HL-60 (cell line): ENCODE data around the gene BPIFB2.

Source experiments
- DNase-seq, 2 experiments: peaks; one replicate each; pipeline ENCODE4 v3.0.0-alpha.2; 2010 to 2020; ENCODE audit warnings: low read depth in 1 of 2, low spot score in 1 of 2
- H3K27ac ChIP-seq: fragments of 250-450 bp; sonication (Bioruptor Pico); replicated peaks from 2 replicates; pipeline ENCODE4 v1.5.1; 2020; ENCODE audit warnings: mild to moderate bottlenecking, moderate library complexity
- H3K27me3 ChIP-seq: fragments of 250-450 bp; sonication (Bioruptor Pico); 2 replicates; pipeline ENCODE4 v1.5.1; 2021; ENCODE audit warnings: mild to moderate bottlenecking, moderate library complexity; ENCODE audit not compliant: insufficient read depth, poor library complexity, severe bottlenecking
- H3K4me3 ChIP-seq: replicated peaks from 2 replicates; pipeline ENCODE4 v1.5.1; 2011; ENCODE audit warnings: mild to moderate bottlenecking, control low read depth, low read length; ENCODE audit not compliant: insufficient read depth
- CTCF ChIP-seq: IDR thresholded peaks from one replicate; pipeline ENCODE4 v1.5.1; 2011; ENCODE audit warnings: low read length, control low read depth, inconsistent platforms; ENCODE audit not compliant: insufficient read depth
- GABPA ChIP-seq: IDR thresholded peaks from 2 replicates; pipeline ENCODE4 v1.6.1; 2012; ENCODE audit warnings: low read depth
- POLR2AphosphoS5 ChIP-seq: IDR thresholded peaks from 2 replicates; pipeline ENCODE4 v1.6.1; 2012; ENCODE audit warnings: low read depth
- REST ChIP-seq: IDR thresholded peaks from 2 replicates; pipeline ENCODE4 v1.6.1; 2012; ENCODE audit warnings: low read depth; ENCODE audit not compliant: insufficient replicate concordance
- SPI1 ChIP-seq: IDR thresholded peaks from 2 replicates; pipeline ENCODE4 v1.6.1; 2012; ENCODE audit warnings: low read depth, mild to moderate bottlenecking, borderline replicate concordance

The BPIFB2 gene

GRCh38 chr20:33021879-33022278 lies 14.4 kb downstream of the BPIFB2 start:
- Histone ChIP-seq H3K27ac (no peak overlapping the region), H3K27me3 (no peaks in the 10 kb centered on the region), H3K4me3 (no peak overlapping the region)
- DNase-seq, result no peak
- no peak for TF ChIP-seq SPI1
- TF ChIP-seq GABPA, result no peak
- no peak for TF ChIP-seq POLR2AphosphoS5
- TF ChIP-seq CTCF, result no peak
- TF ChIP-seq REST, result no peak

GRCh38 chr20:33022289-33022688 lies 14.8 kb downstream of the BPIFB2 start:
- Histone ChIP-seq H3K4me3 (no peak overlapping the region), H3K27me3 (no peaks in the 10 kb centered on the region), H3K27ac (no peak overlapping the region)
- DNase-seq, result no peak
- TF ChIP-seq CTCF (no peak), REST (no peak), SPI1 (no peak), GABPA (no peak), POLR2AphosphoS5 (no peak)

GRCh38 chr20:33022694-33023438 lies 15.4 kb downstream of the BPIFB2 start:
- Histone ChIP-seq H3K27ac (no peak overlapping the region), H3K4me3 (no peak overlapping the region), H3K27me3 (no peaks in the 10 kb centered on the region)
- no peak for DNase-seq
- no peak for TF ChIP-seq SPI1
- no peak for TF ChIP-seq GABPA

- Histone ChIP-seq H3K4me3 (no peak overlapping the region), H3K27me3 (no peaks in the 10 kb centered on the region), H3K27ac (no peak overlapping the region)
- DNase-seq, result no peak
- TF ChIP-seq REST (no peak), GABPA (no peak), POLR2AphosphoS5 (no peak), CTCF (no peak), SPI1 (no peak)
These were observed 16.1 kb downstream of the BPIFB2 start for GRCh38 chr20:33023439-33024242.
